Activated naive CD8-positive, alpha-beta T cell treated with anti-CD3 and anti-CD28 coated beads, Interleukin-2, amount 50 U/mL, for 24 hours (primary cell): ENCODE measurements around the gene NYAP2.

Experiments
- ATAC-seq: fragments of 150-1000 bp; cut with Tn5 transposase; one replicate; pipeline ENCODE4 v1.10.0; 2021
- DNase-seq: peaks from one replicate; pipeline ENCODE4 v3.0.0; 2021
- H3K27ac Mint-ChIP-seq: one replicate; pipeline ENCODE4 v1.8.0; 2021; ENCODE audit warnings: mild to moderate bottlenecking, mixed read lengths
- H3K27me3 Mint-ChIP-seq: one replicate; pipeline ENCODE4 v1.8.0; 2021; ENCODE audit warnings: mixed read lengths
- H3K36me3 Mint-ChIP-seq: one replicate; pipeline ENCODE4 v1.8.0; 2021; ENCODE audit warnings: low read depth, mixed read lengths
- H3K4me1 Mint-ChIP-seq: one replicate; pipeline ENCODE4 v1.8.0; 2021; ENCODE audit warnings: mixed read lengths
- H3K4me3 Mint-ChIP-seq: one replicate; pipeline ENCODE4 v1.8.0; 2021; ENCODE audit warnings: mild to moderate bottlenecking, moderate library complexity, mixed read lengths
- H3K9me3 Mint-ChIP-seq: one replicate; pipeline ENCODE4 v1.8.0; 2021; ENCODE audit warnings: mixed read lengths

Gene NYAP2

GRCh38 chr2:225683258-225683657 is 283.7 kb downstream of the NYAP2 start:
- ATAC-seq (no peak), DNase-seq (no peak)
- Mint-ChIP-seq H3K9me3 (no peaks in the 10 kb centered on the region), H3K36me3 (no peaks in the 10 kb centered on the region), H3K27ac (no peak overlapping the region), H3K4me3 (no peak overlapping the region), H3K27me3 (peaks cover 16% of the 10 kb centered on the region), H3K4me1 (no peaks in the 10 kb centered on the region)

GRCh38 chr2:225690153-225690552 is 290.6 kb downstream of the NYAP2 start:
- H3K9me3 Mint-ChIP-seq, result no peaks in the 10 kb centered on the region
- ATAC-seq, result no peak
- no peaks in the 10 kb centered on the region for H3K4me1 Mint-ChIP-seq
- DNase-seq, result no peak
- no peak overlapping the region for H3K27ac Mint-ChIP-seq
- H3K4me3 Mint-ChIP-seq, result no peak overlapping the region
- H3K36me3 Mint-ChIP-seq, result no peaks in the 10 kb centered on the region
- peaks cover 6% of the 10 kb centered on the region for H3K27me3 Mint-ChIP-seq

- no peak overlapping the region for H3K4me3 Mint-ChIP-seq
- no peaks in the 10 kb centered on the region for H3K9me3 Mint-ChIP-seq
- no peaks in the 10 kb centered on the region for H3K4me1 Mint-ChIP-seq
- H3K36me3 Mint-ChIP-seq, result no peaks in the 10 kb centered on the region
- no peak for DNase-seq
- H3K27ac Mint-ChIP-seq, result no peak overlapping the region
- H3K27me3 Mint-ChIP-seq, result peaks cover 6% of the 10 kb centered on the region
- no peak for ATAC-seq
These were observed 292.2 kb downstream of the NYAP2 start for GRCh38 chr2:225691711-225692110.

GRCh38 chr2:225693259-225693658 is 293.7 kb downstream of the NYAP2 start:
- no peaks in the 10 kb centered on the region for H3K9me3 Mint-ChIP-seq
- no peak for ATAC-seq
- H3K36me3 Mint-ChIP-seq, result no peaks in the 10 kb centered on the region
- H3K4me1 Mint-ChIP-seq, result no peaks in the 10 kb centered on the region
- H3K4me3 Mint-ChIP-seq, result no peak overlapping the region
- peaks cover 4% of the 10 kb centered on the region for H3K27me3 Mint-ChIP-seq
- no peak overlapping the region for H3K27ac Mint-ChIP-seq
- no peak for DNase-seq

- no peak for ATAC-seq
- Mint-ChIP-seq H3K36me3 (no peaks in the 10 kb centered on the region), H3K27ac (no peak overlapping the region), H3K27me3 (peaks cover 3% of the 10 kb centered on the region), H3K4me1 (no peaks in the 10 kb centered on the region), H3K4me3 (no peak overlapping the region), H3K9me3 (no peaks in the 10 kb centered on the region)
- no peak for DNase-seq
These were observed 295.2 kb downstream of the NYAP2 start for GRCh38 chr2:225694664-225695063.

GRCh38 chr2:225697936-225698335 is 298.4 kb downstream of the NYAP2 start:
- DNase-seq (no peak), ATAC-seq (no peak)
- Mint-ChIP-seq H3K9me3 (no peaks in the 10 kb centered on the region), H3K4me1 (no peaks in the 10 kb centered on the region), H3K36me3 (no peaks in the 10 kb centered on the region), H3K27ac (no peak overlapping the region), H3K27me3 (peaks cover 5% of the 10 kb centered on the region), H3K4me3 (no peak overlapping the region)
